Measurements from ENCODE around the gene TCAIM. TPM values are rescaled to one million over a fixed set of nuclear protein-coding genes. Genes with fewer than 3 reads are reported as not detected.
A peak's percentile ranks its signal among the peaks of the same experiment; 100 is the strongest.

Gene TCAIM
- polyA plus RNA-seq (2012; rRNA removed), result 8.4 and 12.4 TPM in 2 replicates
- polyA plus RNA-seq (2012; cell fraction: cytosol; rRNA removed), result 15.4 and 16.5 TPM in 2 replicates
- polyA plus RNA-seq (2012; cell fraction: nucleus; rRNA removed), result 3.6 and 8.0 TPM in 2 replicates

- ChIA-PET POLR2A (interaction anchor here (0.6 to 2.5 kb wide), 21 partner anchors 9 to 564 kb away, joined by 3 to 14 read pairs (median 5); partner anchors contain the start of genes ZKSCAN7, ZNF35, ZNF445 and ZNF501), CTCF (interaction anchor here (0.9 to 1.7 kb wide), 4 partner anchors 14 to 129 kb away, joined by 3 to 4 read pairs (median 4); no protein-coding TSS in a partner anchor)
- H3K9ac ChIP-seq, result peak within 1 kb of the TSS; percentile 76
- H3K9me3 ChIP-seq, result no peaks in the 10 kb centered on the region
- peak within 1 kb of the TSS; percentile 72 to 98 for H3K27ac ChIP-seq (ENCODE audit: low read depth in 2 of 2, low read length in 1 of 2)
- H3K27me3 ChIP-seq (ENCODE audit: insufficient read depth), result no peaks in the 10 kb centered on the region
- no peaks in the 10 kb centered on the region for H3K9me2 ChIP-seq
- H3K79me2 ChIP-seq (ENCODE audit: insufficient read depth), result peaks cover 18% of the 10 kb centered on the region
- no peaks in the 10 kb centered on the region for H3F3A ChIP-seq (replicated peaks; ENCODE audit: insufficient read depth)
- peak; percentile 97 for DNase-seq
- H4K20me1 ChIP-seq (ENCODE audit: insufficient read depth), result no peaks in the 10 kb centered on the region
- peak within 1 kb of the TSS; percentile 83 to 85 for H3K4me3 ChIP-seq (ENCODE audit: low read depth in 2 of 2, low read length in 1 of 2)
- H3K36me3 ChIP-seq (replicated peaks in 1 of 2; ENCODE audit: control insufficient read depth in 1 of 2, insufficient read depth in 2 of 2, low read length in 1 of 2), result no peaks in the 10 kb centered on the region
- peak within 1 kb of the TSS; percentile 91 for H3K4me2 ChIP-seq
- 1% methylated on average over 45 of the region's 77 CpGs for WGBS (ENCODE audit: low lambda C conversion rate)
- peak; percentile 85 for TF ChIP-seq NRF1 (IDR thresholded peaks at IDR 0.05; ENCODE audit: low read depth, low read length)
- peak; percentile 77 for TF ChIP-seq MXI1 (IDR thresholded peaks at IDR 0.05; ENCODE audit: low read depth, low read length)
- peak; percentile 9; the same call in 1 of the 2 replicates for TF ChIP-seq PBX3 (IDR thresholded peaks at IDR 0.05)
- TF ChIP-seq FOXJ3 (CRISPR knock-in tag; IDR thresholded peaks at IDR 0.05), result 0 out of 2 replicates have a peak, but pooled peaks have one; percentile 12
- TF ChIP-seq POLR2AphosphoS5 (IDR thresholded peaks at IDR 0.05; ENCODE audit: low read depth, low read length), result peak; percentile 93
- TF ChIP-seq RFX5 (IDR thresholded peaks at IDR 0.05; ENCODE audit: low read length), result peak; percentile 92
- TF ChIP-seq SIN3A (IDR thresholded peaks at IDR 0.05; ENCODE audit: borderline replicate concordance, low read depth, low read length), result 0 out of 2 replicates have a peak, but pooled peaks have one; percentile 62
- TF ChIP-seq TAF1 (IDR thresholded peaks at IDR 0.05; ENCODE audit: borderline replicate concordance, low read depth, low read length), result peak; percentile 77; the same call in 1 of the 2 replicates
- TF ChIP-seq RAD21 (IDR thresholded peaks at IDR 0.05; ENCODE audit: low read length), result peak; percentile 27; the same call in 1 of the 2 replicates
- TF ChIP-seq EP300 (IDR thresholded peaks at IDR 0.05; ENCODE audit: borderline replicate concordance in 1 of 2, low read depth in 1 of 2, low read length in 1 of 2), result peak in 1 of 2 experiments; percentile 61; a peak in 1 of 4 replicates
- peak; percentile 68 for TF ChIP-seq MAX (IDR thresholded peaks at IDR 0.05; ENCODE audit: low read depth)
- TF ChIP-seq RCOR1 (IDR thresholded peaks at IDR 0.05; ENCODE audit: low read length), result 0 out of 2 replicates have a peak, but pooled peaks have one; percentile 3
- peak; percentile 23; the same call in 1 of the 2 replicates for TF ChIP-seq ZBTB33 (IDR thresholded peaks at IDR 0.05; ENCODE audit: borderline replicate concordance, low read depth)
- no peak for TF ChIP-seq IRF3 (IDR thresholded peaks at IDR 0.05; ENCODE audit: low read depth, low read length)
- TF ChIP-seq CTCF (IDR thresholded peaks at IDR 0.05), result no peak
- TF ChIP-seq TEAD4 (IDR thresholded peaks at IDR 0.05; ENCODE audit: borderline replicate concordance, insufficient read depth), result no peak
- H2AFZ ChIP-seq (ENCODE audit: low read depth), result peak within 1 kb of the TSS; percentile 94
- peaks cover 5 to 22% of the 10 kb centered on the region in 2 experiments; a peak in 3 of 4 replicates for H3K4me1 ChIP-seq (ENCODE audit: control insufficient read depth in 1 of 2, insufficient read depth in 2 of 2, low read depth in 1 of 2, low read length in 1 of 2)
Measured at GRCh38 chr3:44338010-44338827, at the start of gene TCAIM. Gene TCAIM, plus strand, starts transcription at chr3:44338766. Its CDS starts 16,017 bp downstream, at chr3:44354783.

Data from SK-N-SH (cell line).